Loucy (cell line): ENCODE data around the gene VAV2.

Experiments
- H2AFZ ChIP-seq: fragments of 200-600 bp; sonication (generic); 2 replicates; pipeline ENCODE4 v1.6.0; 2016; ENCODE audit warnings: antibody characterized with exemption, mild to moderate bottlenecking, low read length, moderate library complexity
- H3F3A ChIP-seq: fragments of 200-600 bp; 2 replicates; pipeline ENCODE4 v1.6.0; 2016; ENCODE audit warnings: antibody characterized with exemption, low read depth, mild to moderate bottlenecking
- H3K27me3 ChIP-seq: fragments of 200-600 bp; sonication (generic); 2 replicates; pipeline ENCODE4 v1.6.1; 2014; ENCODE audit warnings: low read length, mild to moderate bottlenecking; ENCODE audit not compliant: insufficient read depth, poor library complexity, severe bottlenecking
- H3K36me3 ChIP-seq: fragments of 200-600 bp; sonication (generic); 2 replicates; pipeline ENCODE4 v1.6.1; 2016; ENCODE audit warnings: low read length; ENCODE audit not compliant: insufficient read depth
- H3K4me1 ChIP-seq: fragments of 200-600 bp; sonication (generic); 2 replicates; pipeline ENCODE4 v1.5.1; 2014; ENCODE audit warnings: low read length, mild to moderate bottlenecking; ENCODE audit not compliant: insufficient read depth, poor library complexity, severe bottlenecking
- H3K4me2 ChIP-seq: fragments of 200-600 bp; sonication (generic); 2 replicates; pipeline ENCODE4 v1.6.0; 2014; ENCODE audit warnings: antibody characterized with exemption, low read length, low read depth, mild to moderate bottlenecking; ENCODE audit not compliant: poor library complexity, severe bottlenecking
- H3K4me3 ChIP-seq: fragments of 200-600 bp; sonication (generic); 2 replicates; pipeline ENCODE4 v1.5.1; 2014; ENCODE audit warnings: low read length, mild to moderate bottlenecking, mixed read lengths; ENCODE audit not compliant: poor library complexity, severe bottlenecking
- H3K79me2 ChIP-seq: fragments of 200-600 bp; sonication (generic); 2 replicates; pipeline ENCODE4 v1.6.1; 2014; ENCODE audit warnings: low read length; ENCODE audit not compliant: insufficient read depth
- H3K9ac ChIP-seq: fragments of 200-600 bp; sonication (generic); 2 replicates; pipeline ENCODE4 v1.6.0; 2014; ENCODE audit warnings: mild to moderate bottlenecking, low read depth, low read length, moderate library complexity; ENCODE audit not compliant: poor library complexity, severe bottlenecking
- H3K9me2 ChIP-seq: fragments of 200-600 bp; sonication (generic); replicated peaks from 2 replicates; pipeline ENCODE4 v1.6.1; 2016; ENCODE audit warnings: low read depth, low read length, mixed read lengths
- H3K9me3 ChIP-seq: fragments of 200-600 bp; sonication (generic); 2 replicates; pipeline ENCODE4 v1.6.1; 2014; ENCODE audit warnings: mild to moderate bottlenecking, antibody characterized with exemption, low read length, low read depth; ENCODE audit not compliant: insufficient read depth
- H4K20me1 ChIP-seq: fragments of 200-600 bp; sonication (generic); 2 replicates; pipeline ENCODE4 v1.6.0; 2014; ENCODE audit warnings: antibody characterized with exemption, low read length, mild to moderate bottlenecking; ENCODE audit not compliant: insufficient read depth, poor library complexity, severe bottlenecking
- EZH2phosphoT487 ChIP-seq: fragments of 200-600 bp; IDR thresholded peaks from 2 replicates; pipeline ENCODE4 v1.6.1; 2018; ENCODE audit warnings: antibody characterized with exemption, mild to moderate bottlenecking, moderate library complexity, borderline replicate concordance
- TF ChIP-seq, protein P1 (sequence below): fragments of 200-600 bp; sonication (generic); conservative IDR thresholded peaks from 2 replicates; pipeline ENCODE4 v1.5.1; 2014; ENCODE audit warnings: mild to moderate bottlenecking, antibody characterized with exemption, low read length

VAV2 gene

DNA sequence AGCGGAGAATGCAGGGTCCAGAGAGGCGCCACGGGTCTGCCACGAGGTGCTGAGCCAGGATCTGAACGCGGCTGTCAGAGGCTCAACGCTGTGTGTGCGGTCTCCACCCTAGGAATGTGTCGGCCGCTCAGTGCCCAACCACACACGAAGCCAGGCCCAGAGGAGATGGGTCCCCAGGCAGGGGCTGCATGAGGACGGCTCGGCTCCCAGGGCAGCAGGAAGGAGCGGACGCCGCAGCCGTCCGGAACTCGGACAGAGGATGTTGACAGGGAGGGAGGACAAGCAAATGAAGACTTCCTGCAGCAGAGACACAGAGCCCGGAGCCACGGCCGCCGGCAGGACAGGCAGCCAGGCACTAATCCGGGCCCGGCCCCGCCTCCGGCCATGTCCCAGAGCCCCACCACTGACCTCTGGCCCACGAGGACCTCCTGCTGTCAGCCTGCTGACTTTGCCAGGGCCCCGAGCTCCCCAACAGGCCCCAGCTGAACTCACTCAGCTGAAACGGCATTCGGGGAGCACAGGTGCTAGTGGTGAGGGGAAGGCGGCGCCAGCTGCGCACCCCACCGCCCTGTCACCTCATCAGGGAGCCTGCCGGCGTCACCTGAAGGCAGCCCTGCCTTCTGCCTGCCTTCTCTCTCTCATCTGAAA is 12.7 kb downstream of the VAV2 start:
- Histone ChIP-seq H3K27me3 (no peaks in the 10 kb centered on the region), H3K9me3 (no peaks in the 10 kb centered on the region), H4K20me1 (peaks cover 9% of the 10 kb centered on the region), H3K9ac (no peak overlapping the region), H3F3A (no peaks in the 10 kb centered on the region), H3K9me2 (no peaks in the 10 kb centered on the region), H3K36me3 (no peaks in the 10 kb centered on the region), H3K4me2 (no peak overlapping the region), H3K4me1 (no peaks in the 10 kb centered on the region), H3K79me2 (peaks cover 79% of the 10 kb centered on the region; the same call in 1 of the 2 replicates), H3K4me3 (no peak overlapping the region), H2AFZ (no peak overlapping the region)
- no peak for TF ChIP-seq EZH2phosphoT487
- TF ChIP-seq, protein P1, sequence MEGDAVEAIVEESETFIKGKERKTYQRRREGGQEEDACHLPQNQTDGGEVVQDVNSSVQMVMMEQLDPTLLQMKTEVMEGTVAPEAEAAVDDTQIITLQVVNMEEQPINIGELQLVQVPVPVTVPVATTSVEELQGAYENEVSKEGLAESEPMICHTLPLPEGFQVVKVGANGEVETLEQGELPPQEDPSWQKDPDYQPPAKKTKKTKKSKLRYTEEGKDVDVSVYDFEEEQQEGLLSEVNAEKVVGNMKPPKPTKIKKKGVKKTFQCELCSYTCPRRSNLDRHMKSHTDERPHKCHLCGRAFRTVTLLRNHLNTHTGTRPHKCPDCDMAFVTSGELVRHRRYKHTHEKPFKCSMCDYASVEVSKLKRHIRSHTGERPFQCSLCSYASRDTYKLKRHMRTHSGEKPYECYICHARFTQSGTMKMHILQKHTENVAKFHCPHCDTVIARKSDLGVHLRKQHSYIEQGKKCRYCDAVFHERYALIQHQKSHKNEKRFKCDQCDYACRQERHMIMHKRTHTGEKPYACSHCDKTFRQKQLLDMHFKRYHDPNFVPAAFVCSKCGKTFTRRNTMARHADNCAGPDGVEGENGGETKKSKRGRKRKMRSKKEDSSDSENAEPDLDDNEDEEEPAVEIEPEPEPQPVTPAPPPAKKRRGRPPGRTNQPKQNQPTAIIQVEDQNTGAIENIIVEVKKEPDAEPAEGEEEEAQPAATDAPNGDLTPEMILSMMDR: no peak

DNA sequence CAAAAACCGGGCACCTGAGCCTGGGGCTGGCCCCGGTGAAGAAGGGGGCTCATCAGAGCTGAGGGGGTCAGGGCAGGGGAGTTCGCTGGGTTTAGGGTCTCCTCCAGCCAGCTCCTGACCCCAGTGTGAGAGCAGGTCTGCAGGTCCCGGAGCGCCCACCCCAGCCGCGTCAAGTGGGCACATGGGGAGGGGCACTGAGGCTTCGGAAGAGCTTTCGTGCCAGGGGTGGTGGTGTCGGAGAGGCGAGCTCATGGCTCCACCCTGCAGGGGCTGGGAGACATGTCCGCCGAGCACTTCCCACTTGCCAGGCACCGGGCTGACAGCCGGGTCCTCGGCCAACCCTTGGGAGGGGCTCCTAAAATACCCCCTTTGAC is 13.2 kb downstream of the VAV2 start:
- H3K27me3 ChIP-seq: no peaks in the 10 kb centered on the region

DNA sequence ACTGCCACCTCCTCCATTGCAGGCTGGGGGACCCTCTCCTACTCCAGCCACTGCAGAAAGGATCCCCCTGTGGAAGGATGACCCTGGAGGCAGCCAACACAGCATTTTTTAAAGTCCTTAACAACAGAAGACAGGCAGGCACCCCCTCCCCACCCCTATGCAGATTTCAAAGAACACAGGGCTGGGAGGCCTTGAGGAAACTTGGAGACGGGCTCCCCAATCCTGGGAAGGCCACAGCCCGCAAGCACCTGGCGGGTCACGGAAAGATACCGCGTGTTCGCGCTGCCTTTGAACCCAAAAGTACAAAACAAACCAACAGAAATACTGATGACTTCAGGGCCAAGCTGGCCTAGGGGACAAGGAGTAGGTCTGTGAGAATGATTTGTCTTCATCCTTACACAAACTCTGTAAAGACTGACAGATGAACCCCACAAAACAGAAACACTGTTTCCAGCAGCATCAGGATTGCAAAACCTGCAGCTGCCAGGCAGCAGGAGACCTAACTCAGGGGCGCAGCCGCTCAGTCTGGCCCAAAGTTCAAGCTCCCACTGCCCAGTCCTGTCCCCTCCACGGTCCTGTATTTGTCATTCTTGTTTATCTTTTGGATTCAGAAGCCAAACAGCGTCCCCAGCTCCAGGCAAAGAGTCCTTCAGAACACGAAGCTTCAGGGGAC is 13.8 kb downstream of the VAV2 start:
- Histone ChIP-seq H3K9me3 (no peaks in the 10 kb centered on the region), H4K20me1 (peaks cover 9% of the 10 kb centered on the region), H3K4me2 (no peak overlapping the region), H3K36me3 (no peaks in the 10 kb centered on the region), H3K4me3 (no peak overlapping the region), H3K79me2 (peaks cover 88% of the 10 kb centered on the region; the same call in 1 of the 2 replicates), H3K4me1 (no peaks in the 10 kb centered on the region), H3K9ac (no peak overlapping the region), H3F3A (no peaks in the 10 kb centered on the region), H2AFZ (no peak overlapping the region), H3K27me3 (no peaks in the 10 kb centered on the region), H3K9me2 (no peaks in the 10 kb centered on the region)
- TF ChIP-seq EZH2phosphoT487: no peak
- TF ChIP-seq, protein P1: no peak

More for the DNA sequence above, 13.2 kb downstream of the VAV2 start:
- no peaks in the 10 kb centered on the region for H3K9me3 ChIP-seq
- peaks cover 84% of the 10 kb centered on the region; the same call in 1 of the 2 replicates for H3K79me2 ChIP-seq
- no peak overlapping the region for H2AFZ ChIP-seq
- H3K36me3 ChIP-seq: no peaks in the 10 kb centered on the region
- peaks cover 9% of the 10 kb centered on the region for H4K20me1 ChIP-seq
- no peak overlapping the region for H3K4me3 ChIP-seq
- H3K9me2 ChIP-seq: no peaks in the 10 kb centered on the region
- TF ChIP-seq, protein P1: no peak
- no peak for TF ChIP-seq EZH2phosphoT487
- no peak overlapping the region for H3K9ac ChIP-seq
- H3K4me1 ChIP-seq: no peaks in the 10 kb centered on the region
- no peak overlapping the region for H3K4me2 ChIP-seq
- no peaks in the 10 kb centered on the region for H3F3A ChIP-seq
